ENCODE data around the gene EFNA1.

- TF ChIP-seq SUZ12 (IDR thresholded peaks at IDR 0.05; ENCODE audit: extremely low read depth, insufficient read depth, insufficient read length) (no peak), ZNF274 (IDR thresholded peaks at IDR 0.05; ENCODE audit: low read depth, low read length) (no peak)
These were observed 3.6 kb downstream of the EFNA1 start for GRCh38 chr1:155131285-155131684.
